RWPE2 (cell line): ENCODE data around the gene SNTB2.

ENCODE experiments used
- ATAC-seq: fragments of 200-7000 bp; cut with Tn5 transposase; 3 replicates; pipeline ENCODE4 v1.9.1; 2021; ENCODE audit warnings: low read depth
- DNase-seq: peaks from one replicate; pipeline ENCODE4 v3.0.0-alpha.2; 2020; ENCODE audit warnings: low spot score
- H3K27ac ChIP-seq: fragments of 450-650 bp; 2 replicates; pipeline ENCODE4 v1.5.1; 2017; ENCODE audit warnings: mild to moderate bottlenecking; ENCODE audit not compliant: poor library complexity, severe bottlenecking
- H3K27me3 ChIP-seq: fragments of 250-450 bp; sonication (Bioruptor Pico); 2 replicates; pipeline ENCODE4 v1.5.1; 2021; ENCODE audit warnings: mild to moderate bottlenecking, moderate library complexity; ENCODE audit not compliant: insufficient read depth, poor library complexity, severe bottlenecking
- H3K36me3 ChIP-seq: fragments of 250-450 bp; sonication (Bioruptor Pico); 2 replicates; pipeline ENCODE4 v1.5.1; 2020; ENCODE audit warnings: low read depth, mild to moderate bottlenecking, moderate library complexity
- H3K4me1 ChIP-seq: fragments of 250-450 bp; sonication (Bioruptor Pico); 2 replicates; pipeline ENCODE4 v1.5.1; 2021; ENCODE audit warnings: mild to moderate bottlenecking, moderate library complexity; ENCODE audit not compliant: insufficient read depth, poor library complexity, severe bottlenecking
- H3K4me3 ChIP-seq: fragments of 250-450 bp; sonication (Bioruptor Pico); 2 replicates; pipeline ENCODE4 v1.5.1; 2021; ENCODE audit warnings: mild to moderate bottlenecking, moderate library complexity; ENCODE audit not compliant: severe bottlenecking
- H3K9me3 ChIP-seq: fragments of 250-450 bp; sonication (Bioruptor Pico); 2 replicates; pipeline ENCODE4 v1.5.1; 2021; ENCODE audit warnings: mild to moderate bottlenecking, moderate library complexity; ENCODE audit not compliant: severe bottlenecking
- CTCF ChIP-seq: fragments of 450-650 bp; IDR thresholded peaks from one replicate; pipeline ENCODE4 v1.5.1; 2017; ENCODE audit warnings: mild to moderate bottlenecking, moderate library complexity; ENCODE audit not compliant: poor library complexity, severe bottlenecking

The SNTB2 gene

GRCh38 chr16:69234460-69234859 is 47.5 kb downstream of the SNTB2 start:
- DNase-seq (no peak), ATAC-seq (no peak)
- Histone ChIP-seq H3K27me3 (no peaks in the 10 kb centered on the region), H3K27ac (no peak overlapping the region), H3K36me3 (no peaks in the 10 kb centered on the region), H3K9me3 (no peaks in the 10 kb centered on the region), H3K4me1 (no peaks in the 10 kb centered on the region), H3K4me3 (no peak overlapping the region)
- no peak for TF ChIP-seq CTCF

- Histone ChIP-seq H3K4me1 (no peaks in the 10 kb centered on the region), H3K4me3 (no peak overlapping the region), H3K9me3 (no peaks in the 10 kb centered on the region), H3K27me3 (no peaks in the 10 kb centered on the region), H3K27ac (no peak overlapping the region), H3K36me3 (0 out of 2 replicates have a peak, but pooled peaks cover 5% of the 10 kb centered on the region)
- ATAC-seq (no peak), DNase-seq (no peak)
- no peak for TF ChIP-seq CTCF
Measured at GRCh38 chr16:69236319-69236718, 49.4 kb downstream of the SNTB2 start.

- H3K4me3 ChIP-seq = no peak overlapping the region
- DNase-seq (no peak), ATAC-seq (no peak)
- no peaks in the 10 kb centered on the region for H3K27me3 ChIP-seq
- no peaks in the 10 kb centered on the region for H3K9me3 ChIP-seq
- H3K36me3 ChIP-seq = 0 out of 2 replicates have a peak, but pooled peaks cover 5% of the 10 kb centered on the region
- no peaks in the 10 kb centered on the region for H3K4me1 ChIP-seq
- H3K27ac ChIP-seq = no peak overlapping the region
- TF ChIP-seq CTCF = no peak
Measured at GRCh38 chr16:69237296-69237695, 50.3 kb downstream of the SNTB2 start.

GRCh38 chr16:69239851-69240250 is 52.9 kb downstream of the SNTB2 start:
- no peak overlapping the region for H3K27ac ChIP-seq
- H3K36me3 ChIP-seq = peaks cover 5% of the 10 kb centered on the region; the same call in 1 of the 2 replicates
- H3K4me1 ChIP-seq = no peaks in the 10 kb centered on the region
- H3K9me3 ChIP-seq = no peaks in the 10 kb centered on the region
- TF ChIP-seq CTCF = no peak
- DNase-seq (no peak), ATAC-seq (no peak)
- H3K4me3 ChIP-seq = no peak overlapping the region
- H3K27me3 ChIP-seq = no peaks in the 10 kb centered on the region

- no peak for ATAC-seq
- no peak overlapping the region for H3K4me3 ChIP-seq
- peaks cover 5% of the 10 kb centered on the region; the same call in 1 of the 2 replicates for H3K36me3 ChIP-seq
- H3K27ac ChIP-seq = no peak overlapping the region
- no peak for DNase-seq
- no peaks in the 10 kb centered on the region for H3K9me3 ChIP-seq
- no peak for TF ChIP-seq CTCF
- no peaks in the 10 kb centered on the region for H3K4me1 ChIP-seq
- H3K27me3 ChIP-seq = no peaks in the 10 kb centered on the region
Measured at GRCh38 chr16:69240331-69240730, 53.4 kb downstream of the SNTB2 start.
